HG03439 (cell line): ENCODE data around the gene DBX1.

ENCODE experiments used
- ATAC-seq: cut with Tn5 transposase; IDR thresholded peaks from one replicate; pipeline ENCODE4 v1.9.1; 2021; ENCODE audit warnings: mild to moderate bottlenecking, moderate library complexity; ENCODE audit not compliant: unreplicated experiment

Gene DBX1

DNA sequence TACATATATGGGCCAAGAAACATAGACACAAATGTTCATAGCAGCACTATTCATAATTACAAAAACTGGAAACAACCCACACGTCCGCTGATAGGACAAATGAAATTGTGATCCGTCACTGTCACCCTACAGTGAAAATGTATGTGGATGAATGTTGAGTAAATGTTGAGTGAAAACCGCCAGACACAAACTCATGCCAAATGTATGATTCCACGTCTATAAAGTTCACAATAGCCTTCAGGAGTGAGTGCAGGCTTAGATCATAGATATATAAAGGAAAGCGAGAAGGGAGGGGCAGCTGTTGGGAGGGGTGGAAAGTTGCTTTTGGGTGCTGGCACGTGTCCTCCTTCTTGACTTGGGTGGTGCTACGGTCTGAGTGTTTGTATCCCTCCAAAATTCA lies 33.6 kb downstream of the DBX1 start:
- no peak for ATAC-seq

DNA sequence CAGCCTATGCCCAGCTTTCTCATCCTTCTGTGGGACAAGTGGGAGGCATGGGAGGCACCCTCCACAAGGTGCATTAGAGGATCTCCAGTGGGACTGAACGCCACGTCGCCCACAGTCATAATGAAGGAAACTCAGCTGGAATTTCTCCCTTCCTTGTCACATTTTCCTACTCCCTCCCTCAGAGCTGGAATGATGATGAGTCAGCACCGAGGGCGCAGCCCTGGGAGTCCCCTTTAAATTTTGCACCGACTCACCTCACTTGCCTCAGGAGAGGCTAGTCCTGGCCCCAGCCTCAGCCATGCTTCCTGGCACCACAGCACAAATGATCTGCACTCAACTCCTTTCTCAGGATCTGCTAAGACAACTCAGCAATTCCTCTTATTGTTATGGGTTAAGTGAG lies 34.3 kb downstream of the DBX1 start:
- ATAC-seq, result no peak

DNA sequence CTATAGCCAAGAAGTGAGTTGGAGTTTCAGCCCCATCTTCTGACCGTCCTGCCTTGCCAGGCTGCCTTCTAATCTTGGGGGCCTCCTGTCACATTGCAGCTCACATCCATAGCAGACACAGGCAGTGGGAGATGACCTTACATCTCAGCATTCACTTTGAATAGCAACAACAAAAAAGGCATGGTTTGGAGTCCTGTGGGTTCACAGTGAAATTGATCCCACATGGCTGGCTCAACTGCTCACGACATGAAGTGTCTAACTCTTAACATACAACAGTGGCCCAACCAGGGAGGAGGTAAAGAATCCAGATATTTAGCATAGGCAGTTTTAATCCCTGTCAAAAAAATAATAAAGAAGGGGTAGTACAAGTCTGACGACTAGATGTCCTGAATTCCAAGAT lies 38.1 kb downstream of the DBX1 start:
- ATAC-seq, result no peak

DNA sequence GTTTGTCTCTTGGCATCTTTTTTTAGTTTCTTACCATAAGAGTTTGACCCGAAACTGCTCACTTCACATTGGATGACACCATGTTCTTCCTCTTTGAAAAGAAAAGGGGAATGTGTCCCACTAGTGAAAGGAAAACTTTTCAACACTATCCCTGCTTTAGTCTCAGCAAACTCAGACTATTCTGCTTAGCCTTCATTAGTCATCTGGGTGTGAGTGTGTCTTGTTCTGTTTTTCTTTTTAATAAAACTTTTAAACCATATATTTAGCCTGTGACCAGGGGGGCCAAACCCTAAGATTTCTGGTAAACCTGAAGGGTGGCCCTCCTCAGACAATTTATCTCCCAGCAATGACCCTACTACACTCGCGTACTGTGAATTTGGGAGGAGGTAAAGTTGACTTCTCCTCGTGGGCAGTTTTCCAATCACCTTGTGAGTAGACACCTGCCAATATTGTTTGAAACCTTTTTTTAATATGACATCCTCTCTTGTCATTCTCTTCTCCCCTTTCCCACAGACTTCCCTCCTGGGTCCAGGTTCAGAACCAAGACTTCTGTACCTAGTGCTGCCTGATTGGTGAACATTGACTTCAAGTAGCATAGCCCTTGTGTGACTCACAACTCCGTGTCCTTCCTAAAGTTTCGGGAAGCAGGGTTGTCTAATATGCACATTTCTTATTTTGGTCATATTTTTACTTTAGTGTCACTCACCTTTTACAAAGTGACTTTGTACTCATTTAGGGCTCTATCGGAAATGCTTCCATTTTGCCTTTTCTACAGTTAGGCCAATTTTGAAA lies 39.9 kb downstream of the DBX1 start:
- ATAC-seq, result no peak

DNA sequence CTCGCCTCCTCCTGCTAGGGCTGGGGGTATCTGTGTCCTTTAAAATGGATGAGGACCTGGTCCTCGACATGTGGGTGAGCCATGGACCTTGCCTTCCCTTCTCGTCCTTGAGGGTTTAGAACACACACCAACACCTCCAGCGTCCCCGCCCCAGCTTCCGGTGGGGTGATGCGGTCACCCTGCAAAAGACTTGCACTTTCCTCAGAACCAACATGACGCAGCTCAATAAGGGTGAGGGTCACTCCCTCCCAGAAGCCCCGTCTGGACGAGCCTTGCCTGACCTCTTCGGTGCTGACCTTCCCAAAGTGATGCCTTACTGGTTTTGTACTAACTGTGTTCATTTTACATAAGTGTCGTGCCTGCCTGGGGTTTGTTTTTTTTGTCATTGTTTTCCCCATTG lies 41.0 kb downstream of the DBX1 start:
- ATAC-seq, result no peak

DNA sequence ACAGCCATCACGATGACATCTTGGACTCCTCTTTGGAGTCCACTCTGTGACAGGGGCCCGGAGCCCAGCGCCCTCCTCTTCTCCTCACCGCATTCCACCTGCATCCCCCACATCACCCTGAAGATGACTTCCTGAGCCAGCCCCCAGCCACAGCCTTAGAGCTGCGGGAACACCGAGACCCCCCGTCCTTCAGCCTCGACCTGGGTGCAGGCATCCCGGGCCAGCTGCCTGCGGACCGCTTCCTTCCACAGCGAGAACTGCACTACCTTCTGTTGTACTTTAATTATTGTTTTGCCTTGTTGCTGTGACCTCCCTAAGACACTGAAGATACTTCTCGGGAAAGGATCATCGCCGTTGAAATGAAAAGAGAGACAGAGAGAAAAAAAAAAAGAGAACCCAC lies 42.1 kb downstream of the DBX1 start:
- ATAC-seq, result no peak

DNA sequence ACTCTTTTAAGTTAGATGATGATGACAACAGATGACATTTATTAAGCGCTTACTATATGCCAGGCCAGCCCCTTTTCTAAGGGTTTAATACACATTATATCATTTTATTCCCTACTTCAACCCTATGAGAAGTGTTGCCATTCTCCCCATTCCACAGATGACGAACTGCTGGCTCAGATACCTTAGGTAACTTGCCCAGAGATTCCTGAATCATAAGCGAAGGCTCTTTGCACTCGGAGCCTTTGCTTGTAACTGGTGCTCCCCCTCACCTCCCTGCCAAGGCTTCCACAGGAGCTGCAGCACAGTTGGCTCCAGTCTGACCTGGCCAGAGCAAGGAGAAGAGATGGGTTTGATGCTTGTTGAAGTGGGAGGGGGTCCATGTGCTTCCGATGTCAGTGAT lies 43.0 kb downstream of the DBX1 start:
- ATAC-seq, result no peak

DNA sequence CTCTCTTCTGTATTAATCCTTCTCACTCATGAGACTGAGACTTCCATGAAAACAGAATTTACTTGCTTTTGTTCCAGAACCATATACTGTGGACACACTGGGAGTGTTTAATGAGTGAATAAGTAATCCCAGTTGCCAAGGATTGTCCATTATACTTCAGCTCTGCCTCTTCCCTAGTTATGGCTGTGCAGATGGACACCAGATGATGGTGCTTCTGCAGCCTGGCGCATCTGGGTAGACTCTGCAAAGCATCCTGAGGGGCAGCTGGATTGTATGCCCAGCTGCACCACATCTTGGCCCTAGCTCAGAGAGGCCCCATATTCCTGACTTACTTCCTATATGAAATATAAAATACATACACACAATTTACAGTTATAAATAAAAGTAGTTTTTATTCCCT lies 43.5 kb downstream of the DBX1 start:
- ATAC-seq, result no peak

DNA sequence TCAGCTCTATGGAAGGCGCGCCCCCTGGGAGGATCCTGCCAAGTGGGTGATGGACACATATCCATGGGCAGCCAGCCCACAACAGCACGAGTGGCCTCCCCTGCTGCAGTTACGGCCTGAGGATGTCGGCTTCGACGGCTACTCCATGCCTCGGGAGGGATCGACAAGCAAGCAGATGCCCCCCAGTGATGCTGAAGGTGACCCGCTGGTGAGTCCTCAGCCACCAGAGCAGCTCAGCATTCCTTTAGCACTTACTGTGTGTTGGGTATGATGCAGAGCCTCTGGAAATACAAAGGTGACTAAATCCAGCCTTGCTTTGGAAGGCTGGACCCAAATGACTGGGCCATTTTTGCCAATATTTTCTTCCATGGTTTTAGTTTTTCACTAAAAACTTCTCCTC lies 45.7 kb downstream of the DBX1 start:
- ATAC-seq, result no peak

DNA sequence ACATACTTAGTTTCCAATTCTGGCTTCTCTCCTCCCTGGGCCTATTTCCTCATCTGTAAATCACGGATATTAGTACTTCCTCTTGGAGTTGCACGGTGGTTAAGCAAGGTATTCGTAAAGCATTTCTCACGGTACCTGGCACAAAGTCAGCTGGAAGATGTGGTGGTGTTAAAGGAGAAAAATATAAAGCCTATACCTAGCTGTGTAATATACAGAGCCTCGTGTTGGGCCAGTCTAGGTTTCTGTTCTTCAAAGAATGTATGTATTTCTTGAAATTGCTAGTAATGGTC lies 47.2 kb downstream of the DBX1 start:
- no peak for ATAC-seq

DNA sequence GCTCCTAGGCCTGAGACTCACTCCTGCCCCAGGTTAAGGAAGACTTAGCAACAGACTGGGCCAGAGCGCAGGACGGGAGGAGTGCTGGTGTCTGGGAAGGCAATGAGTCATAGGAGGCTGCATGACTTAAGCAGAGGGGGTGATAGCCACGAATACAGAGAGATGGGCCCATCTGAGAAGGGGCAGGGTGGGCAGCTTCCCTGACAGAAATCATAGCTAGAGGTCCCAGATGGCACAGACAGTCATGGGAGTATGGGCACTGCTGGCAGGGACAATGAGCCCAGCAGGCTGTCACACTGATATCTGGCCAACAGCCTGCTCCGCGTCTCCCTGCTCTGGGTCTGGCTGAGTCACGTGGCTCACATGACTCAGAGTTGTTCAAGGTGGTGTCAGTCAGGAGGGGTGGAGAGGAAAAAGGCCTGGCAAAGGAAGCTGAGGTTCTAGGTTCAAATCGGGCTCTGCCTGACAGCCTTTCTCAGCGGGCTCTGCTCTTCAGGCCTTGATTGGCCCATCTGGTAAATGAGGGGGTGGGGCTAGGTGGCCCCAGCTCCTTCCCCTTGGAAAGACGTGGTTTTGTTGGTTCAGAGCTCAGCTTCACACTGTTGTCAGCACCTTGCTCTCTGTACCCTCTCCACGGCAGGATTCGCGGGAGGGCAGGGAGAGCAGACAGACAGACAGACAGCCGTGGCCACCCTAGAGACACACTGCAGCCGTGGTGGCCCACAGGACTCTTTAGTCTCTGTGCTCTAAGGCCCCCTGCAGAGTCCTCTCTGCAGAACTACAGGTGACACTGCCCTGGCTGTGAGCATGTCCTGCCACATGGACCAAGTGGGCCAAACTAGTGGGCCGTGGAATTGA lies 47.8 kb downstream of the DBX1 start:
- no peak for ATAC-seq

DNA sequence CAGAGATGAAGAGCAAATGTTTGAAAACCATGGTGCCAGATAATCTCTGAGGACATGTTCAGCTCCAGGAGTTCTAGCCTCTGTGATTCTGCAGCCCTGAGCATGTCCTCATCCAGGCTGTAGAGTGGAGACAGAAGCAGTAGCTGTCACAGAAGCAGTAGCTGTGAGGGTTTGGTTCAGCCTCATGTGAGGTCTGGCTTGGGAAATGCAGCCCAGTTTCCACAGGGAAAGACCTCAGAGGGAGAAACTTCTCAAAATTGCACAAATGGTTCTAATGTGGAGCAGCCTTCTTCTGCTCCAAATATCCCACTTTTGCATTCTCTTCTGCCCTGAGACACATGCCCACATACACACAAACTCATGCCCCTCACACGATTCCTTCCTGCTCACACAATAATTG lies 48.4 kb downstream of the DBX1 start:
- no peak for ATAC-seq

DNA sequence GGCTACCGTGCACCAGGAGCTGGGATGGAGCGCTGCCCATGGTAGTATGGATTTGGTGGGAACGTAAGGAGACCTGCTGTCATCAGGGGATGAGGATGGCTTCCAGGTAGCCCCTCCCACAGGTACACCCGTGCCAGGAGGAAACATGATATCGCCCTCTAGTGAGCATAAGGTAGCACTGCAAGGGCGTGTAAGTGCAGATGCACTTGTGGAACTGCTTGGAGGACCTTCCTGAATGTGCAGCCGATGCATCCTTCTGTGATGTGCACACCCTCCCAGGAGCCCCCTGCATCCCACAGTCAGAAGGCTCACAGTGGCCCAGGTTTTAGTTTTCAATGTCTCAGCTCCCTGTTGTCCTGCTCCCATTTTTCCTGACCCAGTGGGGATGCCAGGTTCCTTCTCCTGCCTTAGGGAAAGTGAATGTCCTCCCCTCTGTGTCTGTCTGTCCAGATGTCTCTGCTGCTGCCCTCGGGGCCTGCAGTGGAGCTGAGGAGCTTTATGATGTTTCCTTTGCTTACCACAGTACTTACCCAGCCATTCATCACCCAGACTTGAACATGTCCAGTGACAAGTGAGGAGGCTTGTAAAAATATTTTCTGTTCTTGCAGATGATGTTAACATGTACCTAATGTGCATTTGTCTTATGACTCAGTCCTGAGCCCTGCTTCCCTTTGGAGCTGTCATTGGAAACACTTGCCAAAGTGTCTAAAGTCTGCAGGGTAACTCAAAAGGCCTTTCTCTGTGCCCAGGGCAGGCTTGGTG lies 49.2 kb downstream of the DBX1 start:
- no peak for ATAC-seq

DNA sequence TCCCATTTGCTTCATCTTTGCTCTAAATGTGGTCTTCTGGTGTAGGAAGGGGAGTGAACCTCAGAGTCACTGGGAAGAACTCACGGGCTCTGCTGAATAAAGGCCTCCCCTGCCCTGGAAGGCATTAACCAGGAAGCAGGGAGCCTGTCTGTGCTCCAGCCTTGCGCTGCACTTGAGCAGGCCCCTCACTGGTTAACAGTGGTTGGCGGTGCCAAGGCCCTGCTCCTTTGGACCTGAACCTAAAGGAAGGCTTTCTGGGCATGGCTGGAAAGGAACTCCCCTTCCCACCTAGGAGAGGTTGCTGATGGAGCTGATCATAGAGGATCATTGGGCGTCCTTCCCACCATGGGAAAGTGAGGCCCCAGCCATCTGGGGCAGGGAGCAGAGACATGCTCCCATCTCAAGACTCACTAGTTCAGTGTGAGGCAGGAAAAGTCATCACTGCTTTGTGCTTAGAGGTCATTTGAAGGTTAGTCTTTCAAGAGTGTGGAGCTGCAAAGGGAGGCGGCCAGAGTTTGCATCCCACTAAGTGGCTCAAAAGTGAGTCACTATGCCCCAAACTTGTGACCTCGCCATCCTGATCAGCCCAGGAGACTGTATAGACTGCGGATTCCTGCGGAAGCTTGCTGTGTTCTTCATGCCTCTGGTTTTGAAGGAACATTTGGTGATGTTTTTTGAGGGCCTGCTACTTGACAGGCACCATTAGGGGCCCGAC lies 50.4 kb downstream of the DBX1 start:
- no peak for ATAC-seq
